GM18858 (cell line): ENCODE results near the gene NEGR1.

ENCODE experiments used
- ATAC-seq: cut with Tn5 transposase; IDR thresholded peaks from one replicate; pipeline ENCODE4 v1.9.1; 2021; ENCODE audit not compliant: unreplicated experiment

The NEGR1 gene

DNA sequence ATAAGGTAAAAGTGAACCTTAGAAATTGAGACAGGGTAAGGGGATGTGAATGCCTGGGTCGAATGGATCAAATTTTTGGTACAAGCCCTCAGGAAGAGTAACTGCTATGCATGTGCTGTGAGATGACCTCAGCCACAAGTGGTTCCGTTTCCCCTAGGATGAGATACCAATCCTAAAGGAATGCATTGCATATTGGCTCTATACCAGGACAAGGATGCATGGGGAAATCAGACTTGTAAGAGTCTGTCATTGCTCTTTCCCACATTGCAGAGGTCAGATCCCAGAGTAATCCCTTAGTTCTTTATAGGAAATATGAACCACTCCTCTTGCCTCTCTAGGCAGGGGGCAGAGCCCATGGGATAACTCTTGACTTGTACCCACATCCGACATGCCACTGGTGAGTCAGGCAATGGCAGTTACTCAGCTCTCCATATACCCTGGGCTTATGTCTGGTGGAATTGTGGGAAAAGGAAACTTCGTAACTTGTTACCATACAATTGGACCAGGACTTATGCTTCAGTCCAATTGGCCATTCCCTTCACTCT is 773.2 kb downstream of the NEGR1 start:
- no peak for ATAC-seq

DNA sequence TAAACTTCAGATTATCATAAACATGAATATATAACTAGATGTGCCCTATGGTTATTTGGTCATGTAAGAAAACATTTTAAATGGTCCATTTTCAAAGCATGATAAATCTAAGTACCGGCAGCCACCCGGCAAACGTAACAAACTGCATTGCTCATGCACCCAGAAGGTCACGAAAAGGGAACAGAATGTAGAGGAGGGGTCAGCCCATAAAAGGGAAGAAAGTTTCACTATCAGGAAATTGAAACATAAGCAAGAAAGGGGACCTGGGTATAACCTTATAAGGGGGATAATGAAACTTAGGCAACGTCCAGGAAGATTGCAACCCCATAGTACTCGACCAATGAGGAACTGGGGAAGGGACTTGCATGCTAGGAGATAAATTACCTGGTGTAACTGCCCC is 780.3 kb downstream of the NEGR1 start:
- ATAC-seq, result no peak

DNA sequence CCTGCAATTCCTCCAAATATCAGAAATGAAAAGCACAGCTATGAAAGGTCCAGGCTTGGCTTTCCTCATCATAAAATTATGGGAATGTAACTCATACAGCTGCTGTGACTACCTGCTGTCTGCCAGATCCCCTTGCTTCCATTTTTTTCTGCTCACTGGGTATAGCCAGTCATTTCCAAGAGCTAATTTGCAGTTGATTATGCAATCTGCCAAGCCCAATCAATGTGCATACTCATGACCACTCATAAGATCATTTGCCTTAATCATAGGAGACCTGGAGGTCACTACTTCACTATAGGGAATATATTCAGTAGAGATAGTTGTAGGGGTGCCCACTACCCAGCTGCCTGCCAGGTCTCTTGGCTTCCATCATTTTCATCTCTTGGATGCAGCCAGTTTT is 783.8 kb downstream of the NEGR1 start:
- ATAC-seq, result no peak

DNA sequence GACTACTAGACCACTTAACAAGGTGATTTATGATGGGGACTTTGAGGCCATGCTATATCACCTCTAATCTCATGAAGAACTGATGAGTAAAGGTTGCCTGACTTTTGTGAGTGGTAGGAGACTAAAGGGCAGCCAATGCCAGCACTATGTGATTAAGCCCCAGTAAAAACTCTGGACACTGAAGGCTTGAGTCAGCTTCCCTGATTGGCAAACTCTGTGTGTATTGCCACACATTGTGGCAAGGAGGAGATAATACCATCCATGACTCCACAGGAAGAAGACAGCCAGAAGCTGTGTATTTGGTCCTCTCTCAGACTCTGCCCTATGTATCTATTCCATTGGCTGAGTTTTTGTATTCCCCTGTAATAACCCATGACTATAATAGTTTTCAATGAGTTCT is 788.2 kb downstream of the NEGR1 start:
- ATAC-seq, result no peak

DNA sequence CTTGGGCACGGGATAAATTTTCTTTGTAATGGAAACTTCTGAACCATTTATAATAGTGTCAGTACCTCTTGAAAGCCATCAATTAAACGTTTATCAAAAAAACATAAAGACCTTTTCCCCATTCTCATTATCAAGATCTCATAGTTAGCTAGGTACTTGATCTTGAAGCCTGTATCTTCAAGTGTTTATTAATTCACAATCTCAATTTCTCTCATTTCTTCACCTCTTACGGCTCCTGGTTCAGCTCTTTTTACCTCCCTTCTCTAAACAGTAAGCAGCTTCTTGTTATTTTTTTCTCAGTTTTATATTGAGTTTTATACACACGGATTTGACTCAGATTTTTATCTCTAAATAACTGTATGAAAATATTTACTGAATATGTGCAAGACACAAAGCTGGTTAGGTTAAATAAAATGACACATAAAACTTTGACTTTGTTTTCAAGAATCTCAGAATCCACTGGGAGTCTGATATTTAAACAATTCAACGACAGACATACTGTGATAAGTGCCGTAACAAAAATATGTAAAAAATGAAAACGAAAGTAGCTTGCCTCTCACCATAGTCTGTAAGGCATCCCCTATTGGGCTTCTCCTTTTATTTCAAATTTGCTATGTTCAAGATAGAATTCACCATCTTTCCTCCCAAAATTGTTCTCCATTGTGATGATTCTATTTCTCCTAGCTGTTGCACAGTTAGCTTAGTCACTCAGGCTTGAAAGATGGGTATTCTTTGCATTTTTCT is 789.9 kb downstream of the NEGR1 start:
- no peak for ATAC-seq

DNA sequence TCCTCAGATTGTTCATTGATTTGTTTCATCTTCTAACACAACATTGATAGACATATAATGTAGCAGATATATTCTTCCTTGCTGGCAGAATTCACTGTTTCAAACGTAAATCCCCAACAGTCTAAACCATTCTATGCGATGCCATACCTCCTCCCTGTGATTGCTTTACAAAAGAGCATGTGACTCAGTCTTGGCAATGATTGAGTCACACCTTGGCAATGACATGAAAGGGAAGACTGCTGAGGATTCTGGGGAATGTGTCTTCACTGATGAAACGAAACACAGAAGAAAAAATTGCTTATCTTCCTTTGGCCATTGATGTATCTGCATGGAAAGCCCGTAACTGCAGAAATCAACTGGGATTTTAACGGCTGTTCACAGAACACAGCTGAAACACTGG is 791.9 kb downstream of the NEGR1 start:
- no peak for ATAC-seq

DNA sequence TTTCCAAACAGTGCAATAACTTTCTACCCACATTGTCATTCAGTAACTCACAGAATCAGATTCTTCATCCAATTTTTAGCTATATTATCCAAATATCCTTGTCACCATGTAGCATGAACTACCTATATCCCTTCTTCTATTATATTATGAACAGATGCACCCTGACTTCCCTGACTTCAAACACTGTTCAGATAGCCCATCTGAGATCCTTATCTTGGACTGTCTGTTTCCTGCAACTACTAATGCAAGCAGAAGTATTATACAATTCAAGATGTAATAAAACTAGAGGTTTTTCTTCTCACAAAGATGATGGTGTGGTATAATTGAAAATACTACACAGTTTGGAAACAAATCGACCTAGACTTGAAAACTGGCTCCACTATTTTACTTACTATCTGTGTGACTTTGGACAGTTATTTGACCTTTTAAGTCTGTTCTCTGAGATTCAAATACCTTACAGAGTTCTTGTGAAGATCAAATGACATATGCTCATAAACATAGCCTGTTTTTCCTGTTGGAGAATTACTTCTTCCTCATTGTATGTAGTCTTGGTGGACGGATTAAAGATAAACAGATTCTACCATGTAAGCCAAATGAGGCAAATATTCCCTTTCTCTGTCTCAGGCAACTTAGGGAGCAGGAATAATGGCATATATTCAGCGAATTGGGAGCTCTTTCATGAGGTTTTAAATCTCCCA is 793.6 kb downstream of the NEGR1 start:
- ATAC-seq, result no peak

DNA sequence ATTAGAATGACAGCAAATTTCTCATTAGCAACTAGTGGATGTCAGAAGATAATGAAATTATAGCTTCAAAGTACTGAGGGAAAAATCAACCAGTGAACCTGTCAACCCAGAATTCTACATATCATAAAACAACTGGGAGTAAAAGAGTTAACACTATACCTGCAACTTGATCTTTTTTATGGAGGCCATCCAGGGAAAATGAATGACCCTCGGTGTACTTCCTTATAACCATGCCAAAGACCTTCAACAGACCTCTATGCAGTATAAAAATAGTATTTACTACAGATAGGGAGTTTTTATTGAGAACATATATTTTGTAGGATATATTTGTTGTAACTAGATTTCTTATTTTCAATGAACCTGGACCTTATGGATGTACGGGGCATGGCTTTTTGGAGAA is 809.0 kb downstream of the NEGR1 start:
- ATAC-seq, result no peak

DNA sequence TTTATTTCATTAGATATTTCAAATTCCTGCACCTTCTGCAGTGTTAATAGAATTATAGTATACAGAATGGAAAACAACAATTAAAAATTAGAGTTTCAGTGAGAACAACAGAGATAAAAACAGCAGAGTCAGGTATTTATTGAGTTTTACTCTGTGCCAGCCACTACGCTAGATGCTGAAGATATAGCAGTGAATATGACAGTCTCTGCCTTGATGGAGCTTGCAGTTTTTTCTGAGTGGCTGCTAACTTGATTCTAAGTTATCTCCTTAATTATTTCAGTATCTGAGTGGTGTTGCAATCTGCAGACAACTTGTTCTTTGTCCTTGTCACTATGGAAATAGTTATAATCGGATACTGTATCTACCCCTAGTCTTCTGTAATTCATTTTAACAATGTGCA is 817.2 kb downstream of the NEGR1 start:
- ATAC-seq, result no peak

DNA sequence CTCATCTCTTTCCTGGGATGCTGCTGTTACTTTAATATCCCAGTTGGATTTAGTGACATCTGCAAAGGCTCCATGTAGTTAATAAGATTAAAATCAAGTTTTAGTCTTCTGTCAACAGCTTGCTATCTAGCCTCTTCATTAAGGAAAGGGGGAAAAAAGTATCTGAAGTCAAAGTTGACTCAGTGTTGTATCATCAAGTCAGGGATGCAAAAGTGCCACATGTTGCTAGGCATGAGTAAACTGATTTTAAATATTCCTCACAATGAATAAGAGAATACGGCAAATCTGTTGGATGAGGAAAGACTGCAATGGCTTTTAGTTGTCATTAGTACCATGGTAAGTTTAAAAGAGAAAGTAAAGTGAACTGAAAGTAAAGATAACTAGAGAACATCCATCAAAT is 818.3 kb downstream of the NEGR1 start:
- ATAC-seq, result no peak

DNA sequence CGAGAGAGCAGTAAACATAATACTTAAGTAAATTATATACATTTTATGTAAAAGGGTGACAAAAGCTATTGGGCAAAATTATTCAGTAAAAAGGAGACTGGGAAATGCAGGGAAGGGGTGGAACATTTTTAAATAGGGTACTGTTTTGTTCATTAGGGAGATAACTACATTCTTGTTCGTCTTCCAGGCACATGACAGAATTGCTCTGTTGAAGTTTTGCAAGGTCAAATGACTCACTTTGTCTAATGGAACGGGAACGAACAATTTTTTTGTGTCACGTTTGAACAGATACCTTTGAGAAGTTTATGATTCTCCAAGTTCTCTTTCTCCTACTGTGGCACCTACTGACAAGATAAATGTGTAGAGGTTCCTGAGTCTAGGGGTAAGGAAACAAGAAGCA is 819.2 kb downstream of the NEGR1 start:
- no peak for ATAC-seq

DNA sequence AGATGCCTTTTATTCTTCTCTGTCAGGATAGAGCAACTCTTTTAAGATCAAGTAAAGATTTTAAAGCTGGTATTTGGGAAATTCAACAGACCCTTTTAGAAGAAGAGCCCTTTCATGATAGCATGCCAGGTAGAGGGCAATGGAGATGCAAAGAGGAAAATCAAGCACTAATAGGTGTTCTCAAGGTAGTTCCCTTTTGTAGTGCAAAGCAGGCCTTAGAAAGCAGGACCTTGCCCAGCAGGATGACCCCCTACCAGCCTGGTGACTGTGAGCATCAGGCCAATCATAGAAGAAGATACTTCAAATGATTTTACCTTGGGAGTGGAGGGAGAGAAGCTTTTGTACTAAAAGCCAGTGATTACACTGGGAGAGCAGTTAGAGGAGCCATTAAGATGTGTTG is 820.1 kb downstream of the NEGR1 start:
- ATAC-seq, result no peak

DNA sequence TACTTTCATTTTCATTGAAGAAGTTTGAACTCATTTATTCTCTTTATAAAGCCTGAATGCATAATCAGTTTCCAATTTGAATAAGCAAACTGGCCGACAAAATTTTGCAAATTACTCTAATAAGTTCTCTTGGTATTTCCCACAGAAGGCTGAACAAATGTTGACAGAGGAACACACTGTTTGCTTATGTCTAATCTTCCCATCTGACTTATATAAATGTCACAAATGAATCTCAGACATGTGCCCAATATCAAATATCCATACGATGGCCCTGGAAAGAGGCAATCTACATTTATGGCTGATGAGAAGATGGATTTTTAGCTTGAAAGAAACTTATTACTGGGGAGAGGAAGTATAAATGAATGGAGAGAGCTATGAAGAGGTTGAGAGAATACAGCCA is 820.9 kb downstream of the NEGR1 start:
- ATAC-seq, result no peak

DNA sequence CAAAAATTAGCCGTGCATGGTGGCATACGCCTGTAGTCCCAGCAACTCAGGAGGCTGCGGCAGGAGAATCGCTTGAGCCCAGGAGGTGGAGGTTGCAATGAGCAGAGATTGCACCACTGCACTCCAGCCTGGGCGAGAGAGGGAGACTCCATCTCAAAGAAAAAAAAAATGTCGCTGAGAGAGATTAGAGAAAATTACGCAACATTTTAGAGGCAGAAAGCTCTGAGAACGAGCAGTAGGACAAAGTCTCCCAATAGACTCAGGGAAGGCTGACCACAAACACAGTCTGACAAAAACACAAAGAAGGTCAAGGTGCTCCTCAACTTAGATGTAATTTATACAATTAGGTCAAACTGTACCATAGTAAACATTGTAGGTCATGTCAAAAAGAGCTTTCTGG is 833.9 kb downstream of the NEGR1 start:
- ATAC-seq, result no peak

DNA sequence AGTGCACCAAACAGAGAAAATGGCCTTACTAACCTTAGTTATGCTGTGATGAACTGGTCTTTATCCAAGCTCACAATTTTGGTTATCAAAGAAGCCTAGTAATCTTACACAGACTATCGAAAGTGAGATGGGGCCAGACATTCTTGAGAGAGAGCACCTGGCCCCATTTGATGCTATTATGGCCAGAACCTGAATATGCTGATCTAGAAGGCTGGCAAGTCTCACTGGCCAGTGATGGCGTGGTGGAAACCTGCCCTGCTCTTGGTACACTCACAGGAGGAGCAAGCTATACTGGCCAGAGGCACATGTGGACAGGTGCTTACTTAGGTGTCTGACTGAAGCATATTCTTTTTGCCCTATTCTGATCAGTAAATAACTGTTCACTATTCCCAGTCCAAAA is 843.7 kb downstream of the NEGR1 start:
- no peak for ATAC-seq

DNA sequence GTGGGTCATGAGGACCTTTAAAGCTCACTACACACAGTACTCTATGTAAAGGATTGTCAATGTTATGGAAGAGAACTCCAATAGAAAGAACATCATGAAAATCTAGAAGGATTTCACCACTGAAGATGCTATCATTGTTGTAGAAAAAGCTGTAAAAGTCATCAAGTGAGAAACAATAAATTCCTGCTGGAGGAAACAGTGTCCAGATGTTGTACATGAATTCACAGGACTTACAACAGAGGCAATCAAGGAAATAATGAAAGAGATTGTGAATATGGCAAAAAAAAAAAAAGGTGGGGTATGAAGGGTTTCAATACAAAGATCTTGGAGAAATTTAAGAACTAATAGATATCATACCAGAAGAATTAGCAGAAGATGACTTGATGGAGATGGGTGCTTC is 846.4 kb downstream of the NEGR1 start:
- ATAC-seq, result no peak

DNA sequence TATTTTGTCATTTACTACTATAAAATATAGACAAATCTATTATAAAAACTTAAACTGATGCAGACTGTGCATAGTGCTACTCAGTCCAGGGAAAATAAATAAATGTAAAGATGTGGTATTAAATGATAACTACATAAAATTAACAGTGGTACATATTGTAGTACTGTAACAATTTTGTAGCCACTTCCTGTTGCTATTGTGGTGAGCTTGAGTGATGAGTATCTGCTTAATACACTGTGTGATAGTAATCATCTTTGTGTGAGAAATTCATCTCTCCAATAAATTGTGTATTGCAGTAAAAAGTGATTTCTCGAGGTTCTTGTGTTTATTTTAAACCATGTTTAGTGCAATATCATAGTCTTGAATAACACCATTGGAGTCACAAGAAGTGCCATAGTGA is 848.1 kb downstream of the NEGR1 start:
- ATAC-seq, result no peak

DNA sequence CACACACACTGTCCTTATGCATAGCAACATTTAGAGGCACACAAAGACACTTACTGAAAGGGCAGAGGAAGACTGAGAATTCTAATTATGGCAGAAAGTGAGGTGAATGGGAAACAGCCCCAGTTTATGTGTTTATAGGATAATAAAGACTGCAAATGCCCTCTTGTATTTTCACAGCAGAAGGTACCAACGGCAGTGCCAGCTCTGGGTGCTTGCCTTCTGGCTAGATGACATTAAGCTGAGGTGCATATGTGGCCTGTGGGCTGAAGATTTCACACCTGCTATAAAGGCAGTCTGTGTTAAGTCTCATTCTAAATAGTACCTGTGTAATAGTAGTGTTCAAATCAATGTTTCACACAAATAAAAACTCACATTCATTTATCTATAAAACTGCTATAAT is 854.3 kb downstream of the NEGR1 start:
- ATAC-seq, result no peak

DNA sequence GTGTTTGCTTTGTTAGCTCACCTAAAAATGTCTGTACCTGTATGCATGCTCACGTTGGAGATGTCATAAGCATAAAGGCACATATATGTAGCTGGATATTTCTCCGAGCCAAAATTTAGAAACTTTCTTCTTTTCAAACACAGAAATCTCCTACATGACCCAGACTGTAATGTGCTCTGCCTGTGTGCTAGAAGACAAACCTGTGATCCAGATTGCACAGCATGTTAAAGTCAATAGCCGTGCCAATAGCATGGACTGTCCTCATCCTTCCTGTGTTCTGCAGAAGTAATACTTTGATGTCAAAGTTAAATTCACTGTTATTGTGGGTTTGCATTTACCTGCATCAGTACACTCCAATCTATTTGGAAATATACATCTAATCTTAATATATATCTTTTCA is 855.3 kb downstream of the NEGR1 start:
- ATAC-seq, result no peak

DNA sequence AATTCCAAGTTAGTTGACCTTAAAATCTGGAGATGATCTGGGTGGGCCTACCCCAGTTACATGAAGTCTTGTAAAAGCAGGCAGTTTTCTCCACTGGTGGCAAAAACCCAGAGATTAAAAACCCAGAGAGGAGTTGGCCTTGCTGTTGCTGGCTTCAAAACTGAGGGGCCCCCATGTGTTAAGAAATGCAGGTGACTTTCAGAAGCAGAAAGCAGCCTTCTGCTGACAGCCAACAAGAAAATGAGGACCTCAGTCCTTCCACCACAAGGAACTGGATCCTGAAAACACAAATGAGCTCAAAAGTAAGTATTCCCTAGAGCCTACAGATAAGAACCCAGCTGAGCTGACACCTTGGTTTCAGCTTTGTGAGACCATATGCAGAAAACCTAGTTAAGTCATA is 857.8 kb downstream of the NEGR1 start:
- ATAC-seq, result no peak

DNA sequence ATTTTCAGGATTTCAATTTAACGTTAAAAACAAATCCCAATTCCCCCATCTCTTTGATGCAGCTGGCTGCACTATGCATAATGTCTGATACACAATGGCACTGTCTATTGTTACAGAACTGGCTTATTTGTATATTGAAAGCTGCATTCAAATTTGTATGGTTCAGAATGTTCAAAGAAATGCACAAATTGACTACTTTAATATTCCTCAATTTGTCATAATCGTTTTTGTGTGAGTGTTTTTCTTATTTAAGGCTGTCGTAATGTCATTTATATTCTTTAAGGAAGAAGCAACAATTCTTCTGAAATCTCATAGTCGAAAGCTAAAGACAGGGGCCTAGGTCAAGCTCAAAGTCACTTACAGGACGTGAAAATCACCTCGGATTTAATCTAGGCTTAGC is 860.1 kb downstream of the NEGR1 start:
- ATAC-seq, result no peak

DNA sequence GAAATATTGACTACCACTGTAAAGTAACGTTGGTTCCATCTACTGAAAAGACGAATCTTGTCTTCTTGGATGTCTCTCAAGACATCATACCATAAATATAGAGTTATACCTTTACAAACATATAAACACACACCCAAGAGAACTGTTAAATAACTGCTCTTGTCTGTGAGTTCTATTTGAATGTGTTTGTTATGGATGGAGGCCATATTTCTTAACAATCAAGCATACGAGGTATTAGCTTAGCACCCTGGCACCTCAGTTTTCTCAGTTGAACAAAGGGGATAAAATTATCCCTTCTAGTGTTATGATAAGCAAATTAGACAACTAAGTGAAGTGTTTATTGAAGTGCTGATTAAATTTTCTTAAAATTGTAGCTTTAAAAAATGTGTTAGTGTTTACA is 864.9 kb downstream of the NEGR1 start:
- no peak for ATAC-seq

DNA sequence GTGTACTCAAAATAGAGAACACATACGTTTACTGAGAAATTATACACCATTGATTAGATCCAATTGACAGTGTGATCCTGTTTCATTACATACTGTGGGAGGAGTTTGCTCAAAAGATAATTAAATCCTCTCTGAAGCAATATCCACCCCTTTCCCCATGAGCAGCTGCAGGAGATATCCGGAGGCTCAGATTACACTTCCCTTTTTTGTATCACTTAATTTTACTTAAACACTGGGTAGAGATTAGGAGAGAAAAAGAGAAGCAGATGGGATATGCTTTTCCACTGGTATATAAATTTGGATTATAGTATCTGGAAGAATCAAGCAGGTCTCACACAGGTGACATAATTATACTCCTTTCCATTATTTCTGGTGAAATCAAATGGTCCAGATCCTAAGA is 868.2 kb downstream of the NEGR1 start:
- no peak for ATAC-seq
